COLO668 (cell line): ENCODE measurements around the gene CSAD.

ENCODE experiments used
- DNase-seq: peaks from one replicate; lab custom pipeline; 2025; ENCODE audit not compliant: unreplicated experiment; lab: John Stamatoyannopoulos, UW

Gene CSAD

GRCh38 chr12:53152390-53152789 lies 28.3 kb downstream of the CSAD start:
- DNase-seq: no peak

DNA sequence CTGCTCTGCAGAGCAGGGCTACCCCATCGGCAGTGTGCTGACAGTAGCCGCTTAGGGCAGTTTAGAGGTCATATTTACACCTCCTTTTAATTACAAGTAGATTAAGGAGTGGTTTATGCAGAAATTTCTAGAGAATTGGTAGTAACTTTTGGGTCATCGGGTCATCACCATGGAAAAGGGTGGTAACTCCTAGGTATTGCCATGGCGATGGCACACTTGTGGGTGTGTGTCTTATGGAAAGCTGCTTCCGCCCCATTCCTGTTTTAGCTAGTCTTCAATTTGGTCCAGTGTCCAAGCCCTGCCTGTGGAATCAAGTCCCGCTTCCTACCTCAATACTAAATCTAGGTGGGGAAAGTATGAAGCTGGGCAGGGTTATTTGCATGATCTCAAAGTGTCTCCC lies 29.7 kb downstream of the CSAD start:
- DNase-seq: no peak

DNA sequence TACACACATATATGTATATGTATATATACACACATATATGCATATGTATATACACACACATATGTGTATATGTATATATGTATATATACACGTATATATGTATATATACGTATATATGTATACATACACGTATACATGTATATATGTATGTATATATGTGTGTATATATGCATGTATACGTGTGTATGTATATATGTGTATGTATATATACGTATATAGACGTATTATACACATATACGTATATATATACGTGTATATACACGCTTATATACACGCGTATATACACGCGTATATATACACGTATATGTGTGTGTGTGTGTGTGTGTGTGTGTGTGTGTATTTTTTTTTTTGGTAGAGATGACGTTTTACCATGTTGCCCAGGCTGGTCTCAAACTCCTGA lies 33.1 kb downstream of the CSAD start:
- no peak for DNase-seq

GRCh38 chr12:53147181-53147580 lies 33.5 kb downstream of the CSAD start:
- DNase-seq: no peak

GRCh38 chr12:53145383-53146260 lies 35.1 kb downstream of the CSAD start:
- DNase-seq: no peak

DNA sequence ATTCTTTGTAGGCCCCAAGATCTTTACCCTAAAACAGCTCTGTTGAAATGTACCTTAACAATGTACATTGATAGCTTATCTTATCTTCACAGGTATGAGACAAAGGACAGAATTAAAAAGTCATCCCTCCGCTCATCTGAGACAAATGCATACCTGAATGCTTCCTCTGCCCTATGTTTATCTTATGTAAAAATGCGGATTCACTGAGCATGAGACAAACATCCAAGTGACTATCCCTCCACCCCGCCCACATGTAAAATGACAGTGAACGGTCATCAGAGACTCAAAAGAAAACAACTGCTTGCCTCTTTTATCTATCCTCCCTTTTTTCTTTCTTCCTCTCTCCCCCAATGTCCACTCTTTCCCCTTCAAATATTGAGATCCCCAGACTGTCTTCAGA lies 37.4 kb downstream of the CSAD start:
- DNase-seq: no peak

- DNase-seq: no peak
These were observed 47.0 kb downstream of the CSAD start for GRCh38 chr12:53133722-53134121.

- DNase-seq: no peak
These were observed 48.9 kb downstream of the CSAD start for GRCh38 chr12:53131844-53132243.

DNA sequence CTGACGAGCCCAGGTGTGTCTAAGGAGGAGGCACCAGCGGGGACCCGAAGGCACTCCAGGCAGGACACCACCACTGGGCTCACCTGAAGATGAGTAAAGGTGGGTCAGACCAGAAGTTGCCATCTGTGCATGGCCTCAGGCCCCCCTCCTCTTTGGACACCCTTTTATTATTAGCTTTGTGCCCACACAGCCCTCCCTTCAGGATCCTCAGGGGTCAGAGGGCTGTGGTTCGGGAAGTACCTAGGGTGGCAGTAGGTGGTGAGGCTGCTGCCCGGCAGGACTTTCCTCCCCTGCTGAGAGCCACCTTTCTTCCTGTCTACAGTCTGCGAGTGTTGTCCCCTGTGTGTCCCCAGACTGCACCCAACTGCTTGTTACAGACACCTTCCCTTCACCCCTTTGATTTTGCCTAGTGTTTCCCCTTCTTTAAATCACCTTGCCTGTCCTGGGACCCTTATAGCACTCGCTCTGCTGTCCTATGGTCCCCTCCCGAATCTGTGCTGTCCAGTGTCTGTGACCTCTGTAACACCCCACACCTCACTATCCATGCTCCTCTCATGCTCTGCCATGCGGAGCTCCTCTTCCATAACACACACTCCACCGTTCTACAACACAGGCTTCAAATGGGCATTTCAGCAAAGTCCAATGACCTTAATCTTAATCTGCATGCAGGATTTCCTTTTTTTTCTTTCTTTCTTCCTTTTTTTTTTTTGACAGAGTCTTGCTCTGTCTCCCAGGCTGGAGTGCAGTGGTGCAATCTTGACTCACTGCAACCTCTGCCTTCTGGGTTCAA lies 51.8 kb downstream of the CSAD start:
- DNase-seq: no peak

DNA sequence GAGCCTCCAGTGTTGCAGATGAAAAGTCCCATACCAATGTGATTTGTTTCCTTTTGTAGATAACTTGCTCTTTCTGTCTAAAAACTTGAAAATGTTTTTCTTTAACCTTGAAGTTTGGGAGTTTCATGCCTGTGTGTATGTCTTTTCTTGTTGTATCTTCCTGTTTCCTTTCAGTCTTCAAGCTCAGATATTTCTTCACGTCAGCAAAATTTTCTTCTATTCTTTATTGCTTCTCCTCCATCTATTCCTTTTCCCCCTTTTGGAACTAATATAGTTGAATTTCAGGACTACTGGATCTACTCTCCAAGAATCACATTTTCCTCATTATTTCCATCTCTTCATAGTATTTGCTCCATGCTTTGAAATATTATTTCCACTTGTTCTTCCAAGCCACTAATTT lies 53.6 kb downstream of the CSAD start:
- no peak for DNase-seq

DNA sequence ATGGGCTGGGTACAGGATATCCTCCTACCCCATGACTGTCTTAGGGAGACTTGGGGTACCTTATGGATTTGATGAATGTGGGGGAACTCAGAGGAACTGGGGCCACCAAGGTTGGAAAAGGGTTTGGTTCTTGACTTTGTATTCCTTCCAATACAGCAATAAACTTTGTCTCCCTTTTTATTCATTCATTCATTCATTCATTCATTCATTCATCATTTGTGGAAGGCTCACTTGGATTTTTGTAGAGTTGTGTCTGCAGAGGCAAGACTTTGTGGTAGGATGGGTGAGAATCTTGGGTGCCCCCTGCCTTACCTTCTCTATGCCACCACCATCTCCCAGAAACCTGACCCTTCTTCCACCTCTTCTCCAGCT lies 56.4 kb downstream of the CSAD start:
- DNase-seq: no peak

- DNase-seq: no peak
These were observed 57.0 kb downstream of the CSAD start for GRCh38 chr12:53123578-53124351.

- DNase-seq: no peak
These were observed 57.7 kb downstream of the CSAD start for GRCh38 chr12:53122961-53123468.

DNA sequence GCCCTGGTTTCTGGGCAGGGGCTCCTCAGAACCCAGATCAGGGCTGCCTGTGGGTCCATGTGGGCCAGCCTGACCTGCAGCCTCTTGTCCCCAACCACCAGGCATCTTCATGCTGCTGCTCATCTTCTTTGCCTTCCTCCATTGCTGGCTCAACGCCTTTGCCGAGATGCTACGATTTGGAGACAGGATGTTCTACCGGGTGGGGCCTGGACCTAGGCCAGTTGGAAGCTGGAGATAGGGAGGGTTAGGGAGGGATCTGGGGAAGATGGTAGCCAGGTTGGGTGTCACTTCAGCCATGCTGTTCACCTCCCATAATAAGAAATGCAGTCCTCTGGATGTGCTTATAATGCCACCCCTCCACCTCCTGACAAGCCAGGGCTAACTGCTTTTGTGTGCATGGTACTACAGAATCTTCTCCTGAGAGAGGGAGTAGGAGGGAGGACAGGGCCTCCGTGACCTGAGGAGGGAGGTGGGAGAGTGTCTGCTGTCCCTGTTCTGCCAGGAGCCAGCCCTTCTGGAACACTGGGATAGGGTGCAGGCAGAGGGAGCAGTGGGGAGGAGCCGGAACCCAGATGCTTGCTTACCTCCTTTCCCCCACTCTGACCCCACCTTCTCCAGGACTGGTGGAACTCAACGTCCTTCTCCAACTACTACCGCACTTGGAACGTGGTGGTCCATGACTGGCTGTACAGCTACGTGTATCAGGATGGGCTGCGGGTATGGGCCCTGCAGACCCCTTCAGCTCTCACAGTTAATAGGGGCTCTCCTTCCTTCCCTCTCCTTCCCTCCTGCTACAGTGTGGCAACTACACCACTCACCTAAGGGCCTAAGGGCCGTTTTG lies 59.8 kb downstream of the CSAD start:
- DNase-seq: no peak

DNA sequence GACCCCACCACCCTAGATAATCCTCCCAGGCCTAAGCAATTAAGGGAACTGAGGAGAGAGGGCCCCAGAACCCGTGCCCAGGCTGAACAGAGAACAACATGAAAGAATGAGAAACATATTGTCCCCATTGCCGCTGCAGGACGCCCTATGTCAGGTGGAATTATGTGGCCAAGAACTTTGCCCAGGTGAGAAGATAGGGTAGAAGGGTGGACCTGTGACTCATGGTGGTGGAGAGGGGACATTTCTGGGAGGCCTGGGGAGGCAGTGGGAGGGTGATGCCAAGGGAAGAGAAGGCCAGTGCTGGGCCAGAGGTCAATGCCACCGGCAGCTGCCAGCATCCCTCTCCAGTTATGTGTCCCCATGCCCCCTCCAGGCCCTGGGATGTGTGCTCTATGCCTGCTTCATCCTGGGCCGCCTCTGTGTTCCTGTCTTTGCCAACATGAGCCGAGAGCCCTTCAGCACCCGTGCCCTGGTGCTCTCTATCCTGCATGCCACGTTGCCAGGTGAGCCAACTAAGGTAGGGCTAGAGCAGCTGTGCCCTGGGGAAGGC lies 61.9 kb downstream of the CSAD start:
- DNase-seq: no peak

GRCh38 chr12:53115891-53116648 lies 64.7 kb downstream of the CSAD start:
- no peak for DNase-seq

- no peak for DNase-seq
These were observed 65.4 kb downstream of the CSAD start for GRCh38 chr12:53115112-53115890.

DNA sequence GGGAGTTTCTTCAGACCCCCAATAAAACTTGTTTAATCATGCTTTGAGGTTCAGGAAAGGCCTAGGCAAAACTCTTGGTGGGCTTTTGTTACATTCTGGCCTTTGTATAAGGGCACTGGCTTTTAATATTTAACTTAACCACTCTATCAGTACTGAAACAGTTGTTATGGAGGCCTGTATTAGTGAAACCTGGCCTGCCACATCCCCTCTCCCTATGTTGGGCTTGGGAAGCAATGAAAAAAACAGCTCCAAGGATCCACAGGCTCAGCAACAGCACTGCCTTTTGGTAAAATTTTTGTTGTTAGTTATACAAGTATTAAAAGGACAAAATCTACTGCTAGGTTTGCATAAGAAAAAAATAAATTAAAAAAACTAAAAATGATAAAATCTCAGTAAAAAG lies 66.8 kb downstream of the CSAD start:
- no peak for DNase-seq
